Measurements from ENCODE around the gene GPR153. TPM values are rescaled to one million over a fixed set of nuclear protein-coding genes. Genes with fewer than 3 reads are reported as not detected.

The GPR153 gene
- total and polyA plus RNA-seq, 2 of the 13 experiments (the other 11 are each of a cell fraction or from before 2014, with no cell fraction given), result 0.22 to 0.31 TPM

GRCh38 chr1:6233376-6233775 is 27.5 kb downstream of the GPR153 start:
- 58% methylated on average over 1 of the region's 1 CpG for WGBS (ENCODE audit: low lambda C conversion rate)
- Histone ChIP-seq H3K27me3 (ENCODE audit: control insufficient read depth in 1 of 2, insufficient read depth in 2 of 2, low read length in 2 of 2) (no peaks in the 10 kb centered on the region), H4K20me1 (ENCODE audit: insufficient read depth, low read length) (no peaks in the 10 kb centered on the region), H3K4me1 (ENCODE audit: insufficient read depth, low read length) (peaks cover 31% of the 10 kb centered on the region), H3K79me2 (ENCODE audit: insufficient read depth, low read length) (peaks cover 20% of the 10 kb centered on the region), H3K4me3 (replicated peaks in 1 of 3; ENCODE audit: insufficient read depth in 1 of 3, low read depth in 2 of 3, low read length in 3 of 3) (no peak overlapping the region), H3K27ac (ENCODE audit: extremely low read length, insufficient read depth, low read length) (no peak overlapping the region), H2AFZ (ENCODE audit: low read length) (no peak overlapping the region), H3K36me3 (replicated peaks in 1 of 2; ENCODE audit: control insufficient read depth in 1 of 2, insufficient read depth in 2 of 2, low read length in 2 of 2) (peaks cover 10 to 33% of the 10 kb centered on the region in 2 experiments; a peak in 4 of 5 replicates), H3K9ac (ENCODE audit: insufficient read depth, low read depth, low read length) (no peak overlapping the region), H3K4me2 (ENCODE audit: low read depth, low read length) (no peak overlapping the region), H3K9me3 (ENCODE audit: low read length) (no peaks in the 10 kb centered on the region)
- CTCF ChIA-PET (ENCODE audit: low intra/inter-chr PET ratio, low total read pairs), result no interaction called here
- in situ Hi-C loops (cut with HindIII; ENCODE audit: extremely low pct_ligation_motif_present, low pct_unique_long_range_greater_than_20kb) (no loop called here), intact Hi-C loops (cut with micrococcal nuclease; ENCODE audit: unreplicated experiment) (no loop called here)
- POLR2A ChIA-PET, result interaction anchor here (1.0 kb wide), 1 partner anchor 28 kb away, joined by 3 read pairs; no protein-coding TSS in a partner anchor
- ATAC-seq (no peak), FAIRE-seq (no peak), DNase-seq (ENCODE audit: low spot score) (no peak)
- TF ChIP-seq TFE3 (CRISPR knock-in tag; IDR thresholded peaks at IDR 0.05), result no peak
- TF ChIP-seq ZNF616 (CRISPR knock-in tag; IDR thresholded peaks at IDR 0.05; ENCODE audit: low read depth), result no peak
- no peak for TF ChIP-seq FOXJ3 (CRISPR knock-in tag; IDR thresholded peaks at IDR 0.05; ENCODE audit: borderline replicate concordance)
- TF ChIP-seq ZNF841 (CRISPR knock-in tag; IDR thresholded peaks at IDR 0.05; ENCODE audit: borderline replicate concordance), result no peak
- no peak for TF ChIP-seq SPEN (CRISPR knock-in tag; IDR thresholded peaks at IDR 0.05; ENCODE audit: low read depth)
- TF ChIP-seq, protein P1, sequence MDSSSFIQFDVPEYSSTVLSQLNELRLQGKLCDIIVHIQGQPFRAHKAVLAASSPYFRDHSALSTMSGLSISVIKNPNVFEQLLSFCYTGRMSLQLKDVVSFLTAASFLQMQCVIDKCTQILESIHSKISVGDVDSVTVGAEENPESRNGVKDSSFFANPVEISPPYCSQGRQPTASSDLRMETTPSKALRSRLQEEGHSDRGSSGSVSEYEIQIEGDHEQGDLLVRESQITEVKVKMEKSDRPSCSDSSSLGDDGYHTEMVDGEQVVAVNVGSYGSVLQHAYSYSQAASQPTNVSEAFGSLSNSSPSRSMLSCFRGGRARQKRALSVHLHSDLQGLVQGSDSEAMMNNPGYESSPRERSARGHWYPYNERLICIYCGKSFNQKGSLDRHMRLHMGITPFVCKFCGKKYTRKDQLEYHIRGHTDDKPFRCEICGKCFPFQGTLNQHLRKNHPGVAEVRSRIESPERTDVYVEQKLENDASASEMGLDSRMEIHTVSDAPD (CRISPR knock-in tag; IDR thresholded peaks at IDR 0.05), result no peak
- TF ChIP-seq KDM1A (CRISPR knock-in tag; IDR thresholded peaks at IDR 0.05), result no peak
- no peak for TF ChIP-seq SMARCC2 (IDR thresholded peaks at IDR 0.05)
- no peak for TF ChIP-seq THYN1 (CRISPR knock-in tag; IDR thresholded peaks at IDR 0.05; ENCODE audit: borderline replicate concordance, low read depth)
- TF ChIP-seq SAP130 (CRISPR knock-in tag; IDR thresholded peaks at IDR 0.05; ENCODE audit: low read depth), result no peak
- TF ChIP-seq, protein P2, sequence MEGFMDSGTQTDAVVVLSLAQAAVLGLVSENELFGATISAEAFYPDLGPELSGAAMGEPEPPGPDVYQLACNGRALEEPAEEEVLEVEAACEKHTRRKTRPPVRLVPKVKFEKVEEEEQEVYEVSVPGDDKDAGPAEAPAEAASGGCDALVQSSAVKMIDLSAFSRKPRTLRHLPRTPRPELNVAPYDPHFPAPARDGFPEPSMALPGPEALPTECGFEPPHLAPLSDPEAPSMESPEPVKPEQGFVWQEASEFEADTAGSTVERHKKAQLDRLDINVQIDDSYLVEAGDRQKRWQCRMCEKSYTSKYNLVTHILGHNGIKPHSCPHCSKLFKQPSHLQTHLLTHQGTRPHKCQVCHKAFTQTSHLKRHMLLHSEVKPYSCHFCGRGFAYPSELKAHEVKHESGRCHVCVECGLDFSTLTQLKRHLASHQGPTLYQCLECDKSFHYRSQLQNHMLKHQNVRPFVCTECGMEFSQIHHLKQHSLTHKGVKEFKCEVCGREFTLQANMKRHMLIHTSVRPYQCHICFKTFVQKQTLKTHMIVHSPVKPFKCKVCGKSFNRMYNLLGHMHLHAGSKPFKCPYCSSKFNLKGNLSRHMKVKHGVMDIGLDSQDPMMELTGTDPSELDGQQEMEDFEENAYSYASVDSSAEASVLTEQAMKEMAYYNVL (CRISPR knock-in tag; IDR thresholded peaks at IDR 0.05; ENCODE audit: borderline replicate concordance), result no peak
- TF ChIP-seq ZSCAN12 (CRISPR knock-in tag; IDR thresholded peaks at IDR 0.05), result no peak
- TF ChIP-seq PAX8 (CRISPR knock-in tag; IDR thresholded peaks at IDR 0.05; ENCODE audit: borderline replicate concordance), result no peak
- no peak for TF ChIP-seq SMARCE1 (IDR thresholded peaks at IDR 0.05; ENCODE audit: borderline replicate concordance)
- TF ChIP-seq TERF1 (CRISPR knock-in tag; IDR thresholded peaks at IDR 0.05), result no peak
- TF ChIP-seq RARG (CRISPR knock-in tag; IDR thresholded peaks at IDR 0.05; ENCODE audit: low read depth), result no peak
- TF ChIP-seq CSRNP1 (CRISPR knock-in tag; IDR thresholded peaks at IDR 0.05), result no peak
- no TSS peak for BruUV-seq (replicated peaks)

Data from HepG2 (cell line).